Calu3 (cell line): ENCODE data around the gene P4HA3. TPM values are rescaled to one million over a fixed set of nuclear protein-coding genes. Genes with fewer than 3 reads are reported as not detected.

Experiments used
- BruUV-seq: library from RNA; stranded (reverse); fragments of 400-500 nt; replicated peaks from 2 replicates; lab custom pipeline; 2021; lab: Mats Ljungman, UMichigan
- CTCF ChIA-PET: fragments of 300-600 bp; sonication (Branson Sonifier 250); formaldehyde crosslinking; loops from one replicate; lab custom pipeline; 2022; ENCODE audit warnings: antibody characterized with exemption; lab: Charles Lee
- DNase-seq: peaks from one replicate; pipeline ENCODE4 v3.0.0; 2022
- H3K27ac Mint-ChIP-seq: one replicate; pipeline ENCODE4 v1.8.0; 2022; ENCODE audit warnings: mixed read lengths; ENCODE audit not compliant: unreplicated experiment
- H3K27me3 Mint-ChIP-seq: one replicate; pipeline ENCODE4 v1.8.0; 2022; ENCODE audit warnings: mixed read lengths; ENCODE audit not compliant: unreplicated experiment
- H3K36me3 Mint-ChIP-seq: one replicate; pipeline ENCODE4 v1.8.0; 2022; ENCODE audit warnings: mild to moderate bottlenecking, moderate library complexity, mixed read lengths; ENCODE audit not compliant: insufficient read depth, unreplicated experiment
- H3K4me1 Mint-ChIP-seq: one replicate; pipeline ENCODE4 v1.8.0; 2022; ENCODE audit warnings: mild to moderate bottlenecking, low read depth, mixed read lengths; ENCODE audit not compliant: unreplicated experiment
- H3K4me3 Mint-ChIP-seq: one replicate; pipeline ENCODE4 v1.8.0; 2022; ENCODE audit warnings: mild to moderate bottlenecking, low read depth, moderate library complexity, mixed read lengths; ENCODE audit not compliant: unreplicated experiment
- H3K9me3 Mint-ChIP-seq: one replicate; pipeline ENCODE4 v1.8.0; 2022; ENCODE audit warnings: low read depth, mixed read lengths; ENCODE audit not compliant: unreplicated experiment
- intact Hi-C: fragments of 100-400 bp; cut with micrococcal nuclease; formaldehyde crosslinking; loops from one replicate; pipeline ENCODE4 v1.10.0; 2022; ENCODE audit not compliant: unreplicated experiment
- total RNA-seq: library from RNA; stranded (reverse); gene quantifications from 2 replicates; pipeline ENCODE4 v1.2.3, GENCODE V29; 2022
- TF ChIP-seq, protein P1 (sequence below): fragments of 200-600 bp; IDR thresholded peaks from one replicate; pipeline ENCODE4 v1.8.0; 2022; ENCODE audit warnings: antibody characterized with exemption; ENCODE audit not compliant: unreplicated experiment

P4HA3 gene
- total RNA-seq, 1 experiment from 2014 or later = not detected

GRCh38 chr11:74282421-74282820 is 29.0 kb downstream of the P4HA3 start:
- H3K27me3 Mint-ChIP-seq = peaks cover 13% of the 10 kb centered on the region
- no peak for DNase-seq
- H3K4me1 Mint-ChIP-seq = no peaks in the 10 kb centered on the region
- no peaks in the 10 kb centered on the region for H3K9me3 Mint-ChIP-seq
- CTCF ChIA-PET = no interaction called here
- intact Hi-C loops = no loop called here
- no TSS peak for BruUV-seq
- no peak overlapping the region for H3K27ac Mint-ChIP-seq
- H3K36me3 Mint-ChIP-seq = no peaks in the 10 kb centered on the region
- H3K4me3 Mint-ChIP-seq = no peak overlapping the region
- TF ChIP-seq, protein P1, sequence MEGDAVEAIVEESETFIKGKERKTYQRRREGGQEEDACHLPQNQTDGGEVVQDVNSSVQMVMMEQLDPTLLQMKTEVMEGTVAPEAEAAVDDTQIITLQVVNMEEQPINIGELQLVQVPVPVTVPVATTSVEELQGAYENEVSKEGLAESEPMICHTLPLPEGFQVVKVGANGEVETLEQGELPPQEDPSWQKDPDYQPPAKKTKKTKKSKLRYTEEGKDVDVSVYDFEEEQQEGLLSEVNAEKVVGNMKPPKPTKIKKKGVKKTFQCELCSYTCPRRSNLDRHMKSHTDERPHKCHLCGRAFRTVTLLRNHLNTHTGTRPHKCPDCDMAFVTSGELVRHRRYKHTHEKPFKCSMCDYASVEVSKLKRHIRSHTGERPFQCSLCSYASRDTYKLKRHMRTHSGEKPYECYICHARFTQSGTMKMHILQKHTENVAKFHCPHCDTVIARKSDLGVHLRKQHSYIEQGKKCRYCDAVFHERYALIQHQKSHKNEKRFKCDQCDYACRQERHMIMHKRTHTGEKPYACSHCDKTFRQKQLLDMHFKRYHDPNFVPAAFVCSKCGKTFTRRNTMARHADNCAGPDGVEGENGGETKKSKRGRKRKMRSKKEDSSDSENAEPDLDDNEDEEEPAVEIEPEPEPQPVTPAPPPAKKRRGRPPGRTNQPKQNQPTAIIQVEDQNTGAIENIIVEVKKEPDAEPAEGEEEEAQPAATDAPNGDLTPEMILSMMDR = no peak

GRCh38 chr11:74280494-74280893 is 30.9 kb downstream of the P4HA3 start:
- no peaks in the 10 kb centered on the region for H3K36me3 Mint-ChIP-seq
- TF ChIP-seq, protein P1 = no peak
- H3K4me3 Mint-ChIP-seq = no peak overlapping the region
- no peaks in the 10 kb centered on the region for H3K4me1 Mint-ChIP-seq
- no peak overlapping the region for H3K27ac Mint-ChIP-seq
- H3K27me3 Mint-ChIP-seq = peaks cover 25% of the 10 kb centered on the region
- no peaks in the 10 kb centered on the region for H3K9me3 Mint-ChIP-seq
- DNase-seq = no peak
- BruUV-seq = no TSS peak
- intact Hi-C loops = no loop called here
- CTCF ChIA-PET = no interaction called here

DNA sequence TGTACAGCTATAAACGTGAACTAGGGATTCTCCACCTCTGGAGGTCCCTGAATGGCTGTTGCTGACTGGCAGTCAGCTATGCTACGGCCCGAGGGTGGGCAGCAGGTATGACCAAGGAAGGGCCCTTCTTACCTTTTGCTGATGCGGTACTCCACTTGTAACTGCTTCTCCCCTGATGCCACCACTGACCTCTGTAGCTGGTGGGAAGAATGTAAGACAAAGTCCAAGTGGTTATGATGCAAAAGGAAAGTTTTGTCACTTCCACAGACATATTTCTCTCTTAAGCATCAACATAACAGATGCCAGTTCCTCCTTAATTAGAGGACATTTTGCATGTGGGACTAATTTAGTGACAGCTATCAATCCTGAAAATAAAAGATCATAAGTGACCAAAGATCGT is 32.2 kb downstream of the P4HA3 start:
- CTCF ChIA-PET = interaction anchor here (1.3 kb wide), 1 partner anchor 12 kb away, joined by 3 read pairs; no protein-coding TSS in a partner anchor
- H3K4me3 Mint-ChIP-seq = no peak overlapping the region
- no peaks in the 10 kb centered on the region for H3K4me1 Mint-ChIP-seq
- no peak for DNase-seq
- intact Hi-C loops = no loop called here
- H3K9me3 Mint-ChIP-seq = no peaks in the 10 kb centered on the region
- H3K27me3 Mint-ChIP-seq = peaks cover 25% of the 10 kb centered on the region
- TF ChIP-seq, protein P1 = no peak
- H3K27ac Mint-ChIP-seq = no peak overlapping the region
- H3K36me3 Mint-ChIP-seq = no peaks in the 10 kb centered on the region
- no TSS peak for BruUV-seq

DNA sequence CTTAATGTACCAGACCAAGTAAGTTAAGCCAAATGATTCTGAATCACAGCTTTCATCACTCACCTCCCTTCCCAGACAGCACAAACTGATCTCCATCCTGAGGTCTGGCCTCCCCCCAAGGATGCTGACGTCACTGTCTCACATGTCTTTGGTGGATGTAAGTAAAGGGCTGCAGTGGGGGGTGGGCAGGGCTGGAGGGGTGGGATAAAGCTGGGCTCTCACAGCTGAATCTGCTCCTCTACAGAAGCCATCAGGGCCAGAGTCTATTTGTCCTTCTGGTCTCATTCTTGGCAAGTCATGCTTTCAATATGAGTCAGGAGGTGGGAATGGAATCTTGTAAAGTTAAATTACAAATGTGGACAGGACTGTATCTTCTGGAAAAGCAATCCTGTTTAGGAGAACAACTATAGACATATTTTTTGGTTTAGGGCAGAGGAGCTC is 32.7 kb downstream of the P4HA3 start:
- Mint-ChIP-seq H3K27ac (no peak overlapping the region), H3K4me3 (no peak overlapping the region), H3K4me1 (no peaks in the 10 kb centered on the region), H3K9me3 (no peaks in the 10 kb centered on the region), H3K27me3 (peaks cover 26% of the 10 kb centered on the region), H3K36me3 (no peaks in the 10 kb centered on the region)
- intact Hi-C loops = no loop called here
- TF ChIP-seq, protein P1 = no peak
- BruUV-seq = no TSS peak
- no peak for DNase-seq
- CTCF ChIA-PET = interaction anchor here (1.3 kb wide), 1 partner anchor 12 kb away, joined by 3 read pairs; no protein-coding TSS in a partner anchor
